Thyroid gland (tissue), 4 donors: ENCODE data around the gene DST. TPM values are rescaled to one million over a fixed set of nuclear protein-coding genes. Genes with fewer than 3 reads are reported as not detected.

ENCODE experiments used
- DNase-seq, 2 donors: peaks; one replicate each; pipeline ENCODE4 v3.0.0-alpha.2; 2019
- H3K27ac ChIP-seq, 3 donors: fragments of 200-600 bp; sonication (generic); 1 replicate in 2 of 3; 2 replicates in 1 of 3; pipeline ENCODE4 v1.5.1; 2016 to 2019; ENCODE audit warnings: mild to moderate bottlenecking in 1 of 3, moderate library complexity in 1 of 3
- H3K27me3 ChIP-seq: fragments of 200-600 bp; sonication (generic); one replicate; pipeline ENCODE4 v1.5.1; 2019
- H3K36me3 ChIP-seq, 2 donors: fragments of 200-600 bp; sonication (generic); one replicate each; pipeline ENCODE4 v1.5.1; 2016 to 2019
- H3K4me1 ChIP-seq, 2 donors: fragments of 200-600 bp; sonication (generic); one replicate each; pipeline ENCODE4 v1.5.1; 2017 to 2019
- H3K4me3 ChIP-seq, 3 donors: fragments of 200-600 bp; sonication (generic); replicated peaks in 1 of 3; 1 replicate in 2 of 3; 2 replicates in 1 of 3; pipeline ENCODE4 v1.5.1; 2016; ENCODE audit warnings: mild to moderate bottlenecking in 1 of 3
- H3K9me3 ChIP-seq: fragments of 200-600 bp; sonication (generic); one replicate; pipeline ENCODE4 v1.5.1; 2017
- CTCF ChIP-seq, 6 experiments: fragments of 200-600 bp in 3 of 6; fragments of 450-650 bp in 3 of 6; sonication (generic) in 3 of 6; IDR thresholded peaks; one replicate each; pipeline ENCODE4 v1.5.1; 2016 to 2019; ENCODE audit warnings: antibody characterized with exemption in 6 of 6, mild to moderate bottlenecking in 2 of 6, inconsistent platforms in 1 of 6, moderate library complexity in 1 of 6
- POLR2A ChIP-seq, 2 donors: fragments of 450-650 bp; IDR thresholded peaks; one replicate each; pipeline ENCODE4 v1.6.1; 2017; ENCODE audit warnings: antibody characterized with exemption in 2 of 2, mild to moderate bottlenecking in 2 of 2, moderate library complexity in 1 of 2
- WGBS, 2 donors: methylation state at CpG; one replicate each; pipeline ENCODE4 v1.1.5; 2017; 5-methylcytosine and 5-hydroxymethylcytosine counted together
- intact Hi-C: fragments of 100-400 bp; cut with DNase I; formaldehyde crosslinking; loops from one replicate; pipeline ENCODE4 v1.15.1; 2023
- total RNA-seq, 4 donors: library from RNA; depleted of rRNA; stranded (reverse); fragments of >200 nt; gene quantifications; one replicate each; pipeline ENCODE4 v1.2.3, GENCODE V29; 2016

The DST gene
- total RNA-seq, 4 donors from 2014 or later: 99.8 to 169 (median 149) TPM

GRCh38 chr6:56445818-56446217, 196.9 kb downstream of the DST start:
- Histone ChIP-seq H3K36me3 (no peaks in the 10 kb centered on the region), H3K27ac (no peak overlapping the region), H3K9me3 (no peaks in the 10 kb centered on the region), H3K27me3 (no peaks in the 10 kb centered on the region), H3K4me1 (no peaks in the 10 kb centered on the region), H3K4me3 (no peak overlapping the region)
- DNase-seq: no peak
- TF ChIP-seq CTCF (IDR thresholded peaks at IDR 0.05): no peak
- TF ChIP-seq POLR2A (IDR thresholded peaks at IDR 0.05): no peak
- 84 to 85% methylated on average over 8 of the region's 8 CpGs for WGBS, 2 donors
- intact Hi-C loops: no loop called here

GRCh38 chr6:56444855-56445254, 197.8 kb downstream of the DST start:
- H3K27ac ChIP-seq: no peak overlapping the region
- 48 to 61% methylated on average over 2 of the region's 2 CpGs for WGBS, 2 donors
- no peaks in the 10 kb centered on the region for H3K9me3 ChIP-seq
- no peaks in the 10 kb centered on the region for H3K4me1 ChIP-seq
- TF ChIP-seq CTCF (IDR thresholded peaks at IDR 0.05): no peak
- intact Hi-C loops: no loop called here
- no peaks in the 10 kb centered on the region for H3K27me3 ChIP-seq
- no peak for DNase-seq
- H3K36me3 ChIP-seq: no peaks in the 10 kb centered on the region
- H3K4me3 ChIP-seq: no peak overlapping the region

- Histone ChIP-seq H3K4me1 (peaks cover 0 to 3% of the 10 kb centered on the region in 2 donors), H3K4me3 (no peak overlapping the region), H3K36me3 (no peaks in the 10 kb centered on the region), H3K9me3 (no peaks in the 10 kb centered on the region), H3K27me3 (no peaks in the 10 kb centered on the region), H3K27ac (no peak overlapping the region)
- DNase-seq: no peak
- TF ChIP-seq CTCF (IDR thresholded peaks at IDR 0.05): no peak
- TF ChIP-seq POLR2A (IDR thresholded peaks at IDR 0.05): no peak
- intact Hi-C loops: no loop called here
- 86 to 88% methylated on average over 4 of the region's 4 CpGs for WGBS, 2 donors
Measured at GRCh38 chr6:56440551-56440981, 202.1 kb downstream of the DST start.

- peaks cover 0 to 3% of the 10 kb centered on the region in 2 donors for H3K4me1 ChIP-seq
- no peak overlapping the region for H3K27ac ChIP-seq
- H3K36me3 ChIP-seq: no peaks in the 10 kb centered on the region
- H3K27me3 ChIP-seq: no peaks in the 10 kb centered on the region
- WGBS, 2 donors: 86 to 91% methylated on average over 5 of the region's 5 CpGs
- intact Hi-C loops: no loop called here
- no peak overlapping the region for H3K4me3 ChIP-seq
- no peaks in the 10 kb centered on the region for H3K9me3 ChIP-seq
- no peak for DNase-seq
- TF ChIP-seq CTCF (IDR thresholded peaks at IDR 0.05): no peak
- TF ChIP-seq POLR2A (IDR thresholded peaks at IDR 0.05): no peak
Measured at GRCh38 chr6:56437171-56437900, 205.4 kb downstream of the DST start.

- TF ChIP-seq POLR2A (IDR thresholded peaks at IDR 0.05): no peak
- no peak for TF ChIP-seq CTCF (IDR thresholded peaks at IDR 0.05)
- H3K27ac ChIP-seq: no peak overlapping the region
- intact Hi-C loops: no loop called here
- no peaks in the 10 kb centered on the region for H3K36me3 ChIP-seq
- no peak for DNase-seq
- H3K27me3 ChIP-seq: no peaks in the 10 kb centered on the region
- peaks cover 0 to 3% of the 10 kb centered on the region in 2 donors for H3K4me1 ChIP-seq
- H3K4me3 ChIP-seq: no peak overlapping the region
- H3K9me3 ChIP-seq: no peaks in the 10 kb centered on the region
- WGBS, 2 donors: 89 to 91% methylated on average over 4 of the region's 4 CpGs
Measured at GRCh38 chr6:56435754-56436153, 206.9 kb downstream of the DST start.
